Measurements from ENCODE around the gene ZZZ3.
"Not testable (repeated sequence)": the region's sequence is repeated elsewhere in the genome, so short reads cannot be mapped to it uniquely, and the experiment has no call there.

Gene ZZZ3

GRCh38 chr1:77680173-77680572, 2.3 kb downstream of the ZZZ3 start:
- Histone ChIP-seq H3K4me1 (ENCODE audit: insufficient read depth, low read length) (peaks cover 45% of the 10 kb centered on the region), H3K27me3 (ENCODE audit: insufficient read depth, low read length, poor library complexity) (no peaks in the 10 kb centered on the region), H2AFZ (ENCODE audit: low read depth, low read length) (no peak overlapping the region), H3K4me2 (ENCODE audit: insufficient read depth, low read length) (peak overlapping the region; percentile 89), H3K27ac (ENCODE audit: low read length) (no peak overlapping the region), H4K20me1 (ENCODE audit: insufficient read depth, low read length) (peaks cover 56% of the 10 kb centered on the region), H3K9me3 (ENCODE audit: insufficient read depth, low read length, severe bottlenecking) (no peaks in the 10 kb centered on the region), H3K79me2 (ENCODE audit: insufficient read depth, low read length) (peaks cover 78% of the 10 kb centered on the region), H3K36me3 (ENCODE audit: insufficient read depth, low read length) (peaks cover 8% of the 10 kb centered on the region), H3K4me3 (ENCODE audit: low read depth in 1 of 2, low read length in 2 of 2) (peak overlapping the region in 1 of 2 experiments; percentile 36; a peak in 2 of 4 replicates), H3K9ac (ENCODE audit: low read depth, low read length) (no peak overlapping the region)
- ATAC-seq (ENCODE audit: insufficient read depth, low read depth) (no peak), DNase-seq (no peak)
- TF ChIP-seq EZH2 (IDR thresholded peaks at IDR 0.05; ENCODE audit: borderline replicate concordance, low read depth, low read length, severe bottlenecking) (no peak), CTCF (IDR thresholded peaks at IDR 0.05; ENCODE audit: borderline replicate concordance, extremely low read depth, low read length, poor library complexity, severe bottlenecking) (no peak)

GRCh38 chr1:77678660-77679610, 3.5 kb downstream of the ZZZ3 start:
- H2AFZ ChIP-seq (ENCODE audit: low read depth, low read length) = no peak overlapping the region
- no peak for DNase-seq
- H3K4me2 ChIP-seq (ENCODE audit: insufficient read depth, low read length) = peak overlapping the region; percentile 89; the same call in 1 of the 2 replicates
- peaks cover 88% of the 10 kb centered on the region for H3K79me2 ChIP-seq (ENCODE audit: insufficient read depth, low read length)
- H3K9ac ChIP-seq (ENCODE audit: low read depth, low read length) = no peak overlapping the region
- TF ChIP-seq CTCF (IDR thresholded peaks at IDR 0.05; ENCODE audit: borderline replicate concordance, extremely low read depth, low read length, poor library complexity, severe bottlenecking) (no peak), EZH2 (IDR thresholded peaks at IDR 0.05; ENCODE audit: borderline replicate concordance, low read depth, low read length, severe bottlenecking) (no peak)
- no peak for ATAC-seq (ENCODE audit: insufficient read depth, low read depth)
- H3K9me3 ChIP-seq (ENCODE audit: insufficient read depth, low read length, severe bottlenecking) = no peaks in the 10 kb centered on the region
- H3K27me3 ChIP-seq (ENCODE audit: insufficient read depth, low read length, poor library complexity) = no peaks in the 10 kb centered on the region
- H4K20me1 ChIP-seq (ENCODE audit: insufficient read depth, low read length) = peaks cover 68% of the 10 kb centered on the region
- peaks cover 33% of the 10 kb centered on the region for H3K4me1 ChIP-seq (ENCODE audit: insufficient read depth, low read length)
- peaks cover 11% of the 10 kb centered on the region for H3K36me3 ChIP-seq (ENCODE audit: insufficient read depth, low read length)
- peak overlapping the region in 1 of 2 experiments; percentile 13; a peak in 1 of 4 replicates for H3K4me3 ChIP-seq (ENCODE audit: low read depth in 1 of 2, low read length in 2 of 2)
- H3K27ac ChIP-seq (ENCODE audit: low read length) = no peak overlapping the region

- not testable (repeated sequence) for H3K9me3 ChIP-seq (ENCODE audit: insufficient read depth, low read length, severe bottlenecking); H3K27ac ChIP-seq (ENCODE audit: low read length); H2AFZ ChIP-seq (ENCODE audit: low read depth, low read length); ATAC-seq (ENCODE audit: insufficient read depth, low read depth); H3K9ac ChIP-seq (ENCODE audit: low read depth, low read length); H3K27me3 ChIP-seq (ENCODE audit: insufficient read depth, low read length, poor library complexity); DNase-seq; H3K4me3 ChIP-seq (ENCODE audit: low read depth in 1 of 2, low read length in 2 of 2); H3K4me2 ChIP-seq (ENCODE audit: insufficient read depth, low read length)
- Histone ChIP-seq H4K20me1 (ENCODE audit: insufficient read depth, low read length) (peaks cover 87% of the 10 kb centered on the region), H3K4me1 (ENCODE audit: insufficient read depth, low read length) (peaks cover 12% of the 10 kb centered on the region; the same call in 1 of the 2 replicates), H3K79me2 (ENCODE audit: insufficient read depth, low read length) (peaks cover 100% of the 10 kb centered on the region), H3K36me3 (ENCODE audit: insufficient read depth, low read length) (peaks cover 11% of the 10 kb centered on the region)
Observed at GRCh38 chr1:77674807-77675206, 7.7 kb downstream of the ZZZ3 start.

- H3K27me3 ChIP-seq (ENCODE audit: insufficient read depth, low read length, poor library complexity) = no peaks in the 10 kb centered on the region
- no peak overlapping the region for H3K4me3 ChIP-seq (ENCODE audit: low read depth in 1 of 2, low read length in 2 of 2)
- no peaks in the 10 kb centered on the region for H3K9me3 ChIP-seq (ENCODE audit: insufficient read depth, low read length, severe bottlenecking)
- H2AFZ ChIP-seq (ENCODE audit: low read depth, low read length) = no peak overlapping the region
- no peak overlapping the region for H3K4me2 ChIP-seq (ENCODE audit: insufficient read depth, low read length)
- H3K79me2 ChIP-seq (ENCODE audit: insufficient read depth, low read length) = peaks cover 100% of the 10 kb centered on the region
- H3K4me1 ChIP-seq (ENCODE audit: insufficient read depth, low read length) = peaks cover 3% of the 10 kb centered on the region; the same call in 1 of the 2 replicates
- H3K27ac ChIP-seq (ENCODE audit: low read length) = no peak overlapping the region
- no peak overlapping the region for H3K9ac ChIP-seq (ENCODE audit: low read depth, low read length)
- no peak for DNase-seq
- TF ChIP-seq EZH2 (IDR thresholded peaks at IDR 0.05; ENCODE audit: borderline replicate concordance, low read depth, low read length, severe bottlenecking) (no peak), CTCF (IDR thresholded peaks at IDR 0.05; ENCODE audit: borderline replicate concordance, extremely low read depth, low read length, poor library complexity, severe bottlenecking) (no peak)
- peaks cover 85% of the 10 kb centered on the region for H4K20me1 ChIP-seq (ENCODE audit: insufficient read depth, low read length)
- H3K36me3 ChIP-seq (ENCODE audit: insufficient read depth, low read length) = peaks cover 7% of the 10 kb centered on the region
- ATAC-seq (ENCODE audit: insufficient read depth, low read depth) = no peak
Observed at GRCh38 chr1:77673716-77674355, 8.6 kb downstream of the ZZZ3 start.

Data from DND-41 (cell line).